K562 (cell line): Measurements from ENCODE around the gene NPC1. TPM values are rescaled to one million over a fixed set of nuclear protein-coding genes. Genes with fewer than 3 reads are reported as not detected.
A peak's percentile ranks its signal among the peaks of the same experiment; 100 is the strongest.

Experiments used
- ATAC-seq: fragments of 200-7000 bp; cut with Tn5 transposase; 3 replicates; pipeline ENCODE4 v1.9.1; 2020; ENCODE audit warnings: moderate library complexity
- BruUV-seq: library from RNA; stranded (reverse); fragments of 400-500 nt; replicated peaks from 2 replicates; lab custom pipeline; 2021; lab: Mats Ljungman, UMichigan
- CTCF ChIA-PET: fragments of 300-600 bp; formaldehyde crosslinking; extraction: SDS; loops from one replicate; lab custom pipeline; 2021; ENCODE audit warnings: low intra/inter-chr PET ratio; lab: Yijun Ruan, JAX
- POLR2A ChIA-PET: fragments of 300-600, 350-650 bp; sonication (Branson Sonifier 250); formaldehyde crosslinking; extraction: SDS; loops from one replicate; lab custom pipeline; 2021; ENCODE audit warnings: antibody characterized with exemption, inconsistent platforms; lab: Yijun Ruan, JAX
- DNase-seq, 4 experiments: peaks; one replicate each; pipeline versions ENCODE4 v3.0.0 to v3.0.0-alpha.2; 2011 to 2018; ENCODE audit warnings: low spot score in 3 of 4, mixed read lengths in 3 of 4; ENCODE audit errors: extremely low read depth in 1 of 4
- FAIRE-seq: peaks from 2 replicates; lab custom pipeline; 2011; peaks lifted over from hg19 to GRCh38; lab: Jason Lieb, UNC
- H2AFZ ChIP-seq: 2 replicates; pipeline ENCODE4 v1.6.0; 2011; ENCODE audit warnings: low read depth, low read length, control low read depth, inconsistent platforms
- H3K27ac ChIP-seq: fragments of 200-600 bp; 3 replicates; pipeline ENCODE4 v1.8.0; 2011; ENCODE audit warnings: low read depth, mild to moderate bottlenecking, control low read depth, inconsistent platforms, low read length, moderate library complexity, mixed read lengths; ENCODE audit errors: extremely low read depth
- H3K27me3 ChIP-seq, 2 experiments: fragments of 300-600 bp in 1 of 2; 2 replicates in 1 of 2; 3 replicates in 1 of 2; pipeline versions ENCODE4 v1.6.0 to v1.8.0; 2011; ENCODE audit warnings: inconsistent platforms in 2 of 2, low read length in 2 of 2, mild to moderate bottlenecking in 1 of 2, mixed read lengths in 1 of 2, moderate library complexity in 1 of 2; ENCODE audit not compliant: control insufficient read depth in 2 of 2, insufficient read depth in 2 of 2
- H3K36me3 ChIP-seq: fragments of 300-600 bp; 3 replicates; pipeline ENCODE4 v1.8.0; 2011; ENCODE audit warnings: mild to moderate bottlenecking, low read length, inconsistent platforms; ENCODE audit not compliant: control insufficient read depth, insufficient read depth
- H3K4me1 ChIP-seq, 2 experiments: fragments of 200-600 bp in 1 of 2; replicated peaks in 1 of 2; 2 replicates in 1 of 2; 3 replicates in 1 of 2; pipeline versions ENCODE4 v1.5.1 to v1.8.0; 2011; ENCODE audit warnings: inconsistent platforms in 2 of 2, low read length in 2 of 2, mild to moderate bottlenecking in 1 of 2, mixed read lengths in 1 of 2, moderate library complexity in 1 of 2; ENCODE audit not compliant: control insufficient read depth in 2 of 2, insufficient read depth in 2 of 2
- H3K4me2 ChIP-seq: 2 replicates; pipeline ENCODE4 v1.6.1; 2011; ENCODE audit warnings: low read length, control low read depth, inconsistent platforms, mixed read lengths; ENCODE audit not compliant: insufficient read depth
- H3K4me3 ChIP-seq: fragments of 200-600 bp; sonication (generic), shearing (Covaris generic); 2 replicates; pipeline ENCODE4 v1.5.1; 2016; ENCODE audit warnings: control low read depth, inconsistent platforms
- H3K79me2 ChIP-seq: fragments of 200-600 bp; 3 replicates; pipeline ENCODE4 v1.8.0; 2011; ENCODE audit warnings: low read length, inconsistent platforms; ENCODE audit not compliant: control insufficient read depth, insufficient read depth
- H3K9ac ChIP-seq, 2 experiments: 2 replicates each; pipeline versions ENCODE4 v1.6.0 to v1.6.1; 2011; ENCODE audit warnings: low read depth in 2 of 2, low read length in 2 of 2, control low read depth in 1 of 2, inconsistent platforms in 1 of 2, mild to moderate bottlenecking in 1 of 2, mixed read lengths in 1 of 2; ENCODE audit not compliant: insufficient read depth in 1 of 2
- H3K9me1 ChIP-seq: one replicate; pipeline ENCODE4 v1.6.0; 2011; ENCODE audit warnings: inconsistent platforms, mild to moderate bottlenecking, low read length, moderate library complexity; ENCODE audit not compliant: control insufficient read depth, insufficient read depth
- H3K9me3 ChIP-seq: replicated peaks from 2 replicates; pipeline ENCODE4 v1.5.1; 2011; ENCODE audit warnings: low read depth, low read length, inconsistent platforms; ENCODE audit not compliant: control insufficient read depth, insufficient read depth
- H4K20me1 ChIP-seq: replicated peaks from 2 replicates; pipeline ENCODE4 v1.6.1; 2011; ENCODE audit warnings: low read length, inconsistent platforms, mixed read lengths; ENCODE audit not compliant: control insufficient read depth, insufficient read depth
- CEBPB ChIP-seq: fragments of 450-650 bp; IDR thresholded peaks from 2 replicates; pipeline ENCODE4 v1.6.1; 2016; ENCODE audit warnings: missing genetic modification characterization, missing compliant biosample characterization
- CEBPG ChIP-seq, 3 experiments: fragments of 200-800 bp in 1 of 3; sonication (Bioruptor generic) in 1 of 3; sonication (generic) in 1 of 3; formaldehyde crosslinking in 1 of 3; IDR thresholded peaks in 2 of 3; conservative IDR thresholded peaks in 1 of 3; 2 replicates each; pipeline versions ENCODE4 v1.6.1 to v1.8.0; 2016 to 2022; ENCODE audit warnings: missing compliant biosample characterization in 2 of 3, missing genetic modification characterization in 2 of 3, mild to moderate bottlenecking in 1 of 3, missing genetic modification reagents in 1 of 3
- L3MBTL2 ChIP-seq: fragments of 450-650 bp; IDR thresholded peaks from 2 replicates; pipeline ENCODE4 v1.6.1; 2016; ENCODE audit warnings: mild to moderate bottlenecking, moderate library complexity
- MEF2A ChIP-seq: IDR thresholded peaks from 2 replicates; pipeline ENCODE4 v1.6.1; 2011; ENCODE audit warnings: low read depth, mild to moderate bottlenecking, low read length, moderate library complexity; ENCODE audit not compliant: control insufficient read depth
- NR4A1 ChIP-seq, 2 experiments: fragments of 250-450 bp in 1 of 2; fragments of 450-650 bp in 1 of 2; sonication (Bioruptor Pico) in 1 of 2; IDR thresholded peaks; 2 replicates each; pipeline versions ENCODE4 v1.4.0 to v1.6.1; 2016 to 2020; ENCODE audit warnings: mild to moderate bottlenecking in 2 of 2, missing compliant biosample characterization in 1 of 2, missing genetic modification characterization in 1 of 2, moderate library complexity in 1 of 2
- TSC22D4 ChIP-seq: fragments of 450-650 bp; IDR thresholded peaks from 2 replicates; pipeline ENCODE4 v1.6.1; 2016; ENCODE audit warnings: missing genetic modification characterization, missing biosample characterization, control low read depth
- USF1 ChIP-seq: sonication (generic); formaldehyde crosslinking; IDR thresholded peaks from 2 replicates; pipeline ENCODE4 v1.9.0; 2022; ENCODE audit warnings: mild to moderate bottlenecking, missing genetic modification reagents
- ZNF134 ChIP-seq: fragments of 250-450 bp; sonication (Bioruptor Pico); conservative IDR thresholded peaks from 2 replicates; pipeline ENCODE4 v1.4.0; 2020
- ZNF232 ChIP-seq: sonication (generic); formaldehyde crosslinking; IDR thresholded peaks from 2 replicates; pipeline ENCODE4 v1.8.0; 2022; ENCODE audit warnings: mild to moderate bottlenecking, missing genetic modification reagents
- WGBS: fragments of 100-300 bp; shearing (Covaris generic); methylation state at CpG from one replicate; pipeline ENCODE4 v1.1.6; 2016; ENCODE audit warnings: low coverage, mixed read lengths; ENCODE audit not compliant: insufficient coverage; ENCODE audit errors: missing lambda C conversion rate; 5-methylcytosine and 5-hydroxymethylcytosine counted together
- in situ Hi-C: fragments of 300-500 bp; cut with MboI; formaldehyde crosslinking; loops from 4 replicates; pipeline ENCODE4 v1.15.0; 2018; ENCODE audit warnings: inconsistent platforms, mixed read lengths
- intact Hi-C: fragments of 100-400 bp; cut with micrococcal nuclease; formaldehyde crosslinking; loops from 2 replicates; pipeline ENCODE4 v1.14.2; 2022
- polyA plus RNA-seq, 8 experiments: library from polyadenylated mRNA; depleted of rRNA in 4 of 8; stranded (reverse) in 5 of 8; unstranded in 3 of 8; fragments of >200 nt; fragmentation: Nextera tagmentation in 2 of 8; fragmentation: Illumina TruSeq in 1 of 8; extraction: Ambion mirVana in 2 of 8; extraction: Trizol in 1 of 8; gene quantifications; 2 replicates each; pipeline versions ENCODE4 v1.2.1 to v1.2.3, GENCODE V29; 2011 to 2014; ENCODE audit warnings: inconsistent platforms in 1 of 8, missing spikeins in 1 of 8
- total RNA-seq, 7 experiments: library from RNA; depleted of rRNA in 6 of 7; stranded (reverse); fragments of >200 nt in 6 of 7; fragmentation: Illumina TruSeq in 2 of 7; extraction: Trizol in 2 of 7; gene quantifications; 2 replicates each; pipeline versions ENCODE4 v1.2.1 to v1.2.3, GENCODE V29; 2011 to 2021; ENCODE audit warnings: low replicate concordance in 1 of 7

Gene NPC1
- total and polyA plus RNA-seq, 9 of the 15 experiments (the other 6 are each of a cell fraction or from before 2014, with no cell fraction given), result 17.1 to 45.9 (median 27.6) TPM

GRCh38 chr18:23618862-23619387 is 32.6 kb upstream of the NPC1 start:
- no peaks in the 10 kb centered on the region for H3K36me3 ChIP-seq

More at GRCh38 chr18:23618862-23619387, 32.6 kb upstream of the NPC1 start:
- TF ChIP-seq MEF2A (no peak), ZNF232 (no peak), CEBPB (peak; percentile 10; the same call in 1 of the 2 replicates), ZNF134 (CRISPR knock-in tag) (no peak), L3MBTL2 (no peak), CEBPG (CRISPR knock-in tag; IDR thresholded peaks at IDR 0.05) (0 out of 2 replicates have a peak, but pooled peaks have one; percentile 11), CEBPG (tag; conservative IDR thresholded peaks at IDR 0.05 in 1 of 2, IDR thresholded peaks at IDR 0.05 in 1 of 2) (no peak), NR4A1 (CRISPR knock-in tag; IDR thresholded peaks at IDR 0.05) (no peak), NR4A1 (tag; IDR thresholded peaks at IDR 0.05) (no peak), USF1 (no peak), TSC22D4 (tag) (no peak)
- peaks cover 4% of the 10 kb centered on the region; the same call in 1 of the 2 replicates for H4K20me1 ChIP-seq
- no TSS peak for BruUV-seq
- H3K9me1 ChIP-seq, result peaks cover 3% of the 10 kb centered on the region
- no peaks in the 10 kb centered on the region for H3K79me2 ChIP-seq
- H2AFZ ChIP-seq, result no peak overlapping the region
- ChIA-PET POLR2A (interaction anchor here (1.1 to 1.3 kb wide), 2 partner anchors 11 to 282 kb away, joined by 4 to 5 read pairs; no protein-coding TSS in a partner anchor), CTCF (no interaction called here)
- H3K4me1 ChIP-seq, result peaks cover 0 to 8% of the 10 kb centered on the region in 2 experiments; a peak in 2 of 5 replicates
- H3K27me3 ChIP-seq, result peaks cover 26% of the 10 kb centered on the region in 2 experiments
- H3K9ac ChIP-seq, result 0 out of 4 replicates have a peak overlapping the region, but pooled peaks of 1 of the 2 experiments have one; percentile 40
- H3K4me2 ChIP-seq, result no peak overlapping the region
- intact Hi-C loops, result no loop called here
- no peak for FAIRE-seq
- H3K9me3 ChIP-seq, result no peaks in the 10 kb centered on the region
- peak; percentile 38 for ATAC-seq
- in situ Hi-C loops, result no loop called here
- no peak overlapping the region for H3K4me3 ChIP-seq
- DNase-seq, result no peak
- H3K27ac ChIP-seq, result no peak overlapping the region
- WGBS, result 22% methylated on average over 12 of the region's 18 CpGs
